HG03520 (cell line): ENCODE measurements around the gene HDAC9.

Experiments used
- ATAC-seq: cut with Tn5 transposase; IDR thresholded peaks from one replicate; pipeline ENCODE4 v1.9.1; 2021; ENCODE audit warnings: mild to moderate bottlenecking, moderate library complexity; ENCODE audit not compliant: unreplicated experiment

Gene HDAC9

DNA sequence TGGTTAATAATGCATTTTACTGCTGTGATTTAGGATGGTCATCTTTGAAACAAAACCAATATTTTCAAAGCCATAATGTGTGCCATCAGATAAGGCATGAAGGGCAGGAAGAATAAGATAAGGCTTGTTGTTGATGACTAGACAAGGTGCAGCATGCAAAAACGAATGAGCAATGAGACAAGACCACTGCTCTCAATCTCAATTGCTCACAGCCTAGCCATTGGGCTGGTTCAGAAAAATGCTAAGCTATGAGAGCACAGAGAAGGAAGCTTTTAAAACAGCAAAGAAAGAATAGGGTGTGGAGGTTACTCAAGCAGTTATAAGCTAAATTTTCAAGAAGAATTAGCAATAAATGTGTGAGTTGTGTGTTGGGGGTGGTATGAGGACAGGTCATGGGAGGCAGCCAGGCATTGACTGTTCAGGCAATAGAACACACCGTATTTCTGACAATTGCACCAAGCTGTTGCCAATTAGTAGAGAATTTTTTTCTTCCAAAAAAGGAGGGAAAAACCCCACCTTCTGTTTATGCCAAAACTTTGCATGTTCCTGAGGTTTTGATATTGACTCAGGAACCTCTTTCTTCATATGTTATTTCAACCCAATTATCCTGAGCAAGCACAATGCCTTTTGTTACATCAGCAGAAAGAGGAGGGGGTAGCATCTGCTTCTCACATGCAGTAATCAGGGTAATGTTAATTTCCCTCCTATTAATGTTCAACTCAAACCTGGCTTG is 276.5 kb downstream of the HDAC9 start:
- no peak for ATAC-seq

DNA sequence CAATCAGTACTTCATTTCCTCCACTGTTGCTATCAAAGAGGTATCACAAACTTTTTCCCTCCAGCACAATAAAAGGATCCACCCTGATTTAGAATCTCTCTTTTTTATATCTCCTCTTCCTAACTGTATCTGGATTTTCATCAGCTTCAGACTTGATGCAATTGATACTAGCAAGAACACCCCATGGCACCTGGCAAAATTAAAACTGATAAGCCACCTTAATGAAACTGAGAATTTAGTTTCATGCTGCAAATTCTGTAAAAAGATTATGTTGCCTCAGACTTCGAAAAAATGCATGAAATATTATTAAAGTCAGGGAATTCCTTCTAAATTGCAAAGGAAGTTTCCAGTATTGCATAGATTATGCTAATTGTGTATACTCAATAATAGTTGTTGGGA is 277.0 kb downstream of the HDAC9 start:
- ATAC-seq, result no peak

DNA sequence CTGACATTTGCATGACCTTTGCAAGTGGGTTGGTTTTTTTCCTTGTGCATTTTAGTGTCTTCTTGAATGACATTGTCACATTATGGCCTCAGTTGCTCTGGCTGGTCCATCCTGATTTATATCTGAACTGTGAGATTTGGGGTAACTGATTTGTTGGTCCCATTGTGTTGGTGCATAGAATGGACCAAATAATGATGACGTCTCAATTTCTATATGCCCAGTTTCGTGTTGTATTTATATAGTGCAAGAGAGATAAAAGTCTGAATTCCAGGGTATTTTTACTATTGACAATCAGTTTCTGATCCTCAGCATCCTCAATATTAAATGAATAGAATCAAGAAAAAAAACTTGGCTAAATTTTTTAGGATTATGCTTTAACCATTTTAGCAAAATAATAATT is 281.8 kb downstream of the HDAC9 start:
- no peak for ATAC-seq

DNA sequence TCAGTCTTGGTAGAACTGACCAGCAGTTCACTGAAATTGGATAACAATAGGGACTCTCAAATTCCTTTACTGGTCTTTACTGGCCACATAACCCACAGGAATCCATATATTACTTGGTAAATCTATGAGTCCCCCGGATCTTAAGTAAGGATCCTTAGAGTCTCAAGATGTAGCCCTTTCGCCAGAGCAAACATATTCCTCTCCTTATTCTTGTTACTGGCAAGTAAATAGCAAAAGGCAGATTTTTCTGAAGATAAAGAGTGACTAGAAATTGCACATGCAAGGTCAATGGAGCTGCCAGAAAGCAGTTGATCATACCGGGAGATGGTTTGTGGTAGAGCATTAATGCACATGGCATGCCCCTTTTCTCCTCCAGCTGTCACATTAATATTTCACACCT is 283.0 kb downstream of the HDAC9 start:
- no peak for ATAC-seq

DNA sequence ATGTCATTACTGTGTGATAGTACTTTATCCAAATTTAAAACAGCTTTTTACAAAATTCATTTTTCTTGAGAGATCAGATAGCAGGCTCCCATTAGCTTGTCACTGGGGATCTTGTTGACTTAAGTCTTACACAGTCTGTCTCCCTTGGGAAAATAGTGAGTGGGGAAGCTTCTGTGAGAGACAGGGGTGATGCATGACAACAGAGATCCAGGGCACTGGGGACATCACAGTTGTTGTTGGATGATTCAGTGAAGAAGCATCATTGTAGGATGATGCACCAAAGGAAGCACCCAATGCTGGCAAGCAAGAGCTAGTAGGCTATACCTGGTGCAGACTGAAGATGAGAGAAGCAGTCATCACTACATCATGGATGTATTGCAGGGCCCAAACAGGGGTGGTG is 284.7 kb downstream of the HDAC9 start:
- no peak for ATAC-seq

DNA sequence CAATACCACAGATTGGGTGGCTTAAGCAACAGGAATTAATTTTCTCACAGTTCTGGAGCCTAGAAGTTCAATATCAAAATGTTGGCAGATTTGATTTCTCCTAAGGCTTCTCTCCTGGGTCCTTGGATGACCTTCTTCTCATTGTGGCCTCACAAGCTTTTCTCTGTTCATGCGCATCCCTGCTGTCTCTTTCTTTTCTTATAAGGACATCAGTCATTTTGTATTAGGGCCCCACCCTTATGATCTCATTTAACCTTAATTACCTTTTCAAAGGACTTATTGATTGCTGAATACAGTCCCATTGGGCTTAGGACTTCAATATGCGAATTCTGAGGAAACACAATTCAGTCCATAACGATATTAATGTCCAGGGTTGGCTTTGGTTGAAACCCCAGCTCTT is 285.4 kb downstream of the HDAC9 start:
- no peak for ATAC-seq

DNA sequence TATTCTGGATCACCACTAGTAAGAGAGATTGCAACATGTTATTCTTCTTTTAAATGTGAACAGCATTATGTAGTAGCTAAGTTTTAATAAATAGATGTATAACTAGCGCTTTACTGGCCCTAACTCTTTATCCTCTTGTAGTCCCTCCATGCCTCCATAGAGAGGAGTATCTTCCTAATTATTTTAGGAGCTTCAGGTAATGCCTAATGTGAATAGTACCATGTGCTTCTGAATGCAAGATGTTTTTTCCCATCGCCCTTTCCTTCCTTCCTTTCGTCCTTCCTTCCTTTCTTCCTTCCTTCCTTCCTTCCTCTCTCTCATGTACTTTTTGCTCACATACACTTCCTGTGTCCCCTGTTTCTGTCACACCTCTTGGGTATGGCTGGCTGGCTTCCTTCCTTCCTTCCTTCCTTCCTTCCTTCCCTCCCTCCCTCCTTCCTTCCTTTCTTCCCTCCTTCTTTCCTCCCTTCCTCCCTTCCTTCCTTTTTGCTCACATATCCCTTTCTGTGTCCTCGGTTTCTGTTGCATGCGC is 290.7 kb downstream of the HDAC9 start:
- no peak for ATAC-seq

DNA sequence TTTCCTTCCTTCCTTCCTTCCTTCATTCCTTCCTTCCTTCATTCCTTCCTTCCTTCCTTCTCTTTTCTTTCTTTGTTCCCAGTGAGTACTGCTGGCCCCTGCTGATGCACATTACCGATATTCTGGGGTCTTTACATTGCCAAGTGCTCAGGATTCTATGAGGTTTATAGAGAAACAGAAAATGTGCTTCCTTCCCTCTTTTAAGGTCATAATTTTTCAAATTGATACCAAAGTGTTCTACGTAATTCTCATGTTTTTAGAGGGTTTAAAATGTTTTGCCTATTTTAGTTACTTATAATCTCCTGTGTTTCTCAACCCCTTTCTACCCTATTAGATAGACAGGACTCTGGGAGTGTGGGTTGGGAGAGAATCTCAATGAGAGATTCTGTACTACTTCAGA is 291.2 kb downstream of the HDAC9 start:
- ATAC-seq, result no peak

DNA sequence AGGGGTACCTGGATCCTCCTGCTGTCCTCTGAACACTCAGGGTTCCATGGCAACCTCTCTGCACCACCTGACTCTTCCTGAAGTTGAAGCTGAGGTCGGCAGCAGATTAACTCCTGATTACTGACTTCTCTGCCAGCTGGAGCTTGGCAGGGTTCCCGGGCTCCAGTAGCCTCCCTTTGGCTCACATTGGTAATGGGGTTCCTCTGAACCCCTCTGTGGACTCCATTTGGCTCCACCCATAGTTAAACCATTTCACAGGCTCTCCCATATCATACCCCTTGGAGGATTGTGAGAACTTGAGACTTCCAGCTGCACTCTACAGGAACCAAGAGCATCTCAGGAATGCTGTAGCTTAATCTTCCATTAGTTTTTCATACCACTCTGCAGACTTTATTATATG is 292.5 kb downstream of the HDAC9 start:
- no peak for ATAC-seq

DNA sequence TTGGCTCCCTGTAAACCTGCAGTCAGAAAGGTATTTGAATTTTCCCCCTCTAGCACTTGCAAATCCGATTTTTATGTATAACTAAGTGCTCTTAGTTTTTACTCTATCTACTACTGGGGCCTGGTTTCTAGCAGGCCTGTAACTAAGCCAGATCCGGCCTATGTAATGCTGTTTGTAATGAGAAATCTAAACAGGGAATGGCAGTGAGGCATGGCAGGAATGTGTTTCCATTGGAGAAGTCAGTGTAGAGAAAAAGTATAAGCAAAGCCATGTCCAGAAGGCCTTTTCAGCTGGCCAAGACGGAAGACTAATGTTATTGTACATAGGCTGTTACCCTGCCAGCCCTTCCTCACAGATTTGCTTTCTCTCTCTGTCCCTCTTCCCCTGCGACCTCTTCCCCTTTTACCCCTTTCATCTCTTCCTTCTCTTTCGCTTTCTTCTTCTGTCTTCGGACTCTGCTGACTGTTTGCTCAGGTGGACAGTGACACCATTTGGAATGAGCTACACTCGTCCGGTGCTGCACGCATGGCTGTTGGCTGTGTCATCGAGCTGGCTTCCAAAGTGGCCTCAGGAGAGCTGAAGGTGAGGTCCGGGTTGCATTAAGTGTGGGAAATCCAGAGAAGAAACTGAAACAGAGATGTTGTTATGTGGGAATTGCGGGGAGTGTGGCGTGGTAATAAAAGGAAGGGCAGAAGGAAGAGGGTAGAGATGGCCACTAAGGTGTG is 297.5 kb downstream of the HDAC9 start:
- ATAC-seq, result no peak

DNA sequence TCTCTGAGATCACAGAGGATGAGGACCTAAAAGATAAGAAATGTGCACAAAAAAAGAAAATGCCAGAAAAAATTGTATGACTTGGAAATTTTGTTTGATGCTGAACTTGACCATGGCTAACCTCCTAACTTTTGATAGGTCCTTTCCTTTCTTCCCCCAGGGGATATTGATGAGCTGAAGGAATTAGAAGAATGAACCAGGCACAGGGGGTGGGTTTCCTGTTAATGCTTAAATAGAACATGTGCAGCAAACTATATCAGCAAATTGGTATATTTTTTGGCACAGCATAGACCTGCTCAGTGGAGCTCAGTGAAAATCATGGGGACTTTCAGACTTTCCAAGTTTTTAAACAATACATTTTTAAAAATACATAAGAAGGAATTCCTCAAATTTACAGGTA is 300.7 kb downstream of the HDAC9 start:
- ATAC-seq, result no peak

DNA sequence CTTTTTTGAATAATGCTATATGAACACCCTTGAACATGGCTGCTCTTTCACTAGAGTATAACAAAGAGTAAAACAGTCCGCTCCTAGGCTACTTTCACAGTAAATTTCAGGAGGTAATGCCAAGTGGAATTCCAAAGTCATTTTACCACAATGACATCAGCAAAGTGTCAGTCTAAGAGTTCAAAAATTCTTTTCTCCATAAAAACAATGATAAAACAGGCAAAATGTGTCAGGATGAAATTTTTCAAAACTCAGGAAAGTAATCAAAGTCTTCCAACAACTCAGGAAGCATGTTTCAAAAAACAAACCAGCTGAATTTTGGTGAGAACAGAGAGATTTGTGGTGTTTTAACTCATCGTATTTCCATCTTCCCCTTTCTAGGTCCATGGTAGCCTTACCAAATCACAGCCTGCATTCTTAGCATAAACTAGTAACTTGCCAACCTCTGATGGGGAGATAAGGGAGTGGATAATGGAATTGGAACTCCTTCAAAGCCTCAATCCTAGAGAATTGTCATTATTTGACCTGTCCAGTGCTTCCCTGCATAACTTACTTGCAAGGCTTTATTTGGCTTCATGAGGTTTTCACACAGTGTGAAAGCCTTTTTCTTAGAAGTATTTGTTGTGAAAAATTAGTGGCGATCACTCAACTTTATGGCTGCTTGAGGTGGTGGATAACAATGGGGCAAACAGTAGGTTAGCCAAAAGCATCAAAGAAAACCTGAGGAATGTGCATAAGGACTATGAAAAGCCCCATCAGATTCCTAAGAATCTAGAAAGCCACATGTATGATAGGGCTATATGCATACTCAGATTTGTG is 302.7 kb downstream of the HDAC9 start:
- ATAC-seq, result no peak

DNA sequence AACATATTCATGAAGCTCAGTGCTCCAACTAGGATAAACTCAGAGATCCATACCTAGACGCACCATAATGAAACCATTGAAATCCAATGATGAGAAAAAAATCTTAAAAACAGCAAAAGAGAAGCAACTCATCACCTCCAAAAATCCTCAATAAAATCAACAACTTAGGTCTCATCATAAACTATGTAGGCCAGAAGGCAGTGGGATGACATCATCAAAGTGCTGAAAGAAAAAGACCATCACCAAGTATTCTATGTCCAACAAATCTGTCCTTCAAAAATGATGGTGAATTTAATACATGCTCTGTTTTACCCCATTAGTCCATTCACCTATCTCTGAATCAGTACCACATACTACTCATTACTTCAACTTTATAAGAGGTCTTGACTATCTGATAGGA is 304.4 kb downstream of the HDAC9 start:
- ATAC-seq, result no peak

DNA sequence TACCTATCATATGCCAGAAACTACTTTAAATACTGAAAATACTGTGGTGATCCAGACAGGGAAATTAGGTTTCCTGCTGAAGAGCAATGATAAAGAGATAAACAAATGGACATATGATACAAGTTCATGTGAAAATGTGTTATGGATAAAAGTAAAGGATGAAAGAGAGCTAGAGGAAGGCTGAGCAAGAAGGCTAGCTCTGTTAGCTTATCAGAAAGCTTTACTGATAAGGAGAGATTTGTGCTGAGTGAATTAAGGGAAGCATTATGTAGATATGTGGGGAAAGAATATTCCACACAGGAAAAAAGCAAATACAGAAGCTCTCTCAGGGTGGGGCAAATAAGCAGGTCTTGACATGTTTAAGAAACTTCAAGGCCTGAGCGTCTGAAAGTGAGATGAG is 308.4 kb downstream of the HDAC9 start:
- ATAC-seq, result no peak

DNA sequence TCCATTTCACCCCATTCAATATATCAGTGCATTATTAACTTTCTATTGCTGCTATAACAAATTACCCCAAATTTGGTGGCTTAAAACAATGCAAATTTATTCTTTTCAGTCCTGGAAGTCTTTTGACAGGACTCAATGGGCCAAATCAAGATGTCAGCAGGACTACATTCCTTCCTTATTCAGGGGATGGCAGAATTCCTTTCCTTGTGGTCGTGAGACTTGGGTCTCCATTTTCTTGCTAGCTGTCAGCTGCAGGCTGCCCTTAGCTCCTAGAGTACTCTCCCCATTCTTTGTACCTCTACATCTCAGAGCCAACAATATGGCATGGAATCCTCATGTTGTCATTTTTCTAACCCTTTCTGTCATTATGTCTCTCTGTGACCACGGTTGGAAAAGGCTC is 310.6 kb downstream of the HDAC9 start:
- ATAC-seq, result no peak

DNA sequence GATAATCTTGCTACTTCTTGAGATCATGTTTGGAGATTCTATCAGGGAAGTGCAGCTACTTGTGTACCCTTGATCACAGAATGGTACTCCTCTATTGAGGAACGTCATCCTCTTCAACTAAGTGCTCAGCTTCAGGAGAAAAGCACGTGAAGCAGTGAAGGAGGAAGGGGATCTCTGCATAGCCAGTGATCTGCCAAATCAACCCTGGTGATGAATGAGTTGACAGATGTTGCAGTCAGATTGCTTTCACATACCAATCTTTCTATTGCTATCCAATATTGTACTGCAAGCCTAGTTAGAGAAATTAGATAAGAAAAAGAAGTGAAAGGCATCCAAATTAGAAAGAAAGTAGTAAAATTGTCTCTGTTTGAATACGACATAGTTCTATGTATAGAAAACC is 312.5 kb downstream of the HDAC9 start:
- no peak for ATAC-seq

DNA sequence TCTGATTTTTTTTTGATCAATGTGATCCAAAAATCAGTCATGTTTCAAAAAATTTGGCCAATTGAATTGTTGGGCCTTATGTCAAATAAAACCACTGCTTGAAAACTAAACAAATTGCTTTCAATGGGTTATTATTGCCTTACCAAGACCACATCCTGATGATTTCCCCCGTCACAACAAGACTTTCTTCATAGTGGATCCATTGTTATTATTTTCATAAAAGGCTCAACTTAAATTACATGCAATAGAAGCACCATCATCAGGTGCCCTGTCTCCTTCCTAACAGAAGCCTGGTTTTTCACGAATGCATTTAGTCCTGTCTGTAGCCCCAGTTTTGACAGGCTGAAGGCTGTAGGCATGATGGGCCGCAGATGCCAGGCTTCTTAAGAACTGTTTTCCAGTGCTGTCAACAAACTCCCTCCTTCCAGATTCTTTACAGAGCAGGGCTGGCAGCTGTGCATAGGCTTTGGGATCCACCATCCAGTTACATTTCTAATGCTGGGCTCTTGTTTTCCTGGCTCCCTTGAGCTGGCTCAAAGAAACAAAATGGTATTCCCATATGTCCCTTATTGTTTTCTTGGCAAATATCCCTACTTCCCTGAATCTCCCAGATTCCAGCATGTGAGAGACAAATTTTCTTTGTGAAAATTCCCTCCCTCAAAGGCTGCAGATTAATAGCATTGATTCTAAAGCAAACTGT is 319.9 kb downstream of the HDAC9 start:
- no peak for ATAC-seq

DNA sequence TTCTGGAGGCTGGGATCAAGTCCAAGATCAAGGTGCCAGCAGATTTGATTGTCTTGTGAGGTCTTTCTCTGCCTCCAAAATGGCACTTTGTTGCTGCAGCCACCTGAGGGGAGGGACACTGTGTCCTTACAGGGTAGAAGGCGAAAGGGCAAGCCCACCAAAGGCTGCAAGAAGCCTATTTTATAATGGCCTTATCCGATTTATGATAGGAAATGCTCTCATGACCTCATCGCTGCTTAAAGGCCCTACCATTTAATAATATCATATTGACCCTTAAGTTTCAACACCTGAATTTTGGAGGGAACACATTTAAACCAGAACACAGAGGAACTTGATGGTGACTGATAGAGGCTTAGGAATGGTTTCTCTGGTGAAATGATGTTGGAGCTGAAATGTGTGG is 325.4 kb downstream of the HDAC9 start:
- no peak for ATAC-seq

DNA sequence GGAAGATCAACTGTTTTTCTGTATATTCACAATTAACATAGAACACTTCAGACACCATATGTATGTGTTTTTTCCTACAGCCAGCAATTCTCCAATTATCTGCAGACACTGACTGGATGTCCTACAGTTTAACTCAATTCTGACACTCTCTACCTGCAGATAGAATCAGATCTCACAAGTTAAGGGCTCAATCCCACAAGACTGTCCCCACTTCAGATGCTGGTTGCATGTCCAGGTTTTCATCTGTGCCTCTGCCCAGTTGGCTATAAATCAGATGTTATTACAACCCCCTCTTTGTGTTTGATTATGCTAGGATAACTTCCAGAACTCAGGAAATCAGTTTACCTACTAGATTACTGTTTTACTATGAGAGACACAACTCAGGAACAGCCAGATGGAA is 326.0 kb downstream of the HDAC9 start:
- ATAC-seq, result no peak

DNA sequence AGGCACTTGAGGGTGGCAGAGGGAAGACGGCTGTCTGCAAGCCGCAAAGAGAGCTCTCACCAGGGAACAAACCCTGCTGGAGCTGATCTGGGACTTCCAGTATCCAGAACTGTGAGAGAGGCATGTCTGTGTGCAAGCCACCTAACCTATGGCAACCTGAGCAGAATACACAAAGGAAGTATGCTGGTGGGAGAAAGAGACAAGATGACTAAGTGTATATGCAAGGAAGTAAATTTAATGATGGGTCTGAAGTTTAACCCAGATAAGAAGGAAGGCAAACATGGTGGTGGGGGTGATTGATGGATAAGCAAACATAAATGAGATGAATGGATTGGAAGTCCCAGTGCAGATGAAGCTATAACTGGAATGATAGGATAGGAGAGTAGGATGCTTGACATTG is 328.6 kb downstream of the HDAC9 start:
- ATAC-seq, result no peak
